ENCODE results near the gene OR2S2.

Gene OR2S2

DNA sequence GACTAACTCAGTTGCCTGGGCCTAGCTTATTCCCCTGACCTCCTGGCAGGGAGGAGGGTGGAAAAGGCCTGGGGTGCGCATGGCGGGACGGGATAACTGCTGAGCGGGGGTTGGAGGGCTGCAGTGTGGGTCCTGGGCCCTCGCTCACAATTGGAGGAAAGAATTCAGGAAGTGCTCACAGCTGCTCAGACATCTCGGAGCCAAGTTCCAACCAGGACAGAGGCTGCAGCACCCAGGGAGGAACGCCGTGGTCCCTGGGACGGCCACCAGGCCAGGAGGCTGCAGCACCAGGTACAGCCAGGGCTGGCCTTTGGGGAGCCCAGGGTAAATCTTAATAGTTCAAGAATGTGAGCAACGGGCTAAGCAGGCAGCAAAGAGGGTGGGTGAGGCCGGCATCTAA lies 48.7 kb downstream of the OR2S2 start, which contains the start of gene SPAAR:
TSS of gene SPAAR (plus strand) at position 217 of the 400 bp plus-strand sequence. CDS start 974 bp downstream, outside the sequence.
- no peak for DNase-seq (ENCODE audit: low read depth)

DNA sequence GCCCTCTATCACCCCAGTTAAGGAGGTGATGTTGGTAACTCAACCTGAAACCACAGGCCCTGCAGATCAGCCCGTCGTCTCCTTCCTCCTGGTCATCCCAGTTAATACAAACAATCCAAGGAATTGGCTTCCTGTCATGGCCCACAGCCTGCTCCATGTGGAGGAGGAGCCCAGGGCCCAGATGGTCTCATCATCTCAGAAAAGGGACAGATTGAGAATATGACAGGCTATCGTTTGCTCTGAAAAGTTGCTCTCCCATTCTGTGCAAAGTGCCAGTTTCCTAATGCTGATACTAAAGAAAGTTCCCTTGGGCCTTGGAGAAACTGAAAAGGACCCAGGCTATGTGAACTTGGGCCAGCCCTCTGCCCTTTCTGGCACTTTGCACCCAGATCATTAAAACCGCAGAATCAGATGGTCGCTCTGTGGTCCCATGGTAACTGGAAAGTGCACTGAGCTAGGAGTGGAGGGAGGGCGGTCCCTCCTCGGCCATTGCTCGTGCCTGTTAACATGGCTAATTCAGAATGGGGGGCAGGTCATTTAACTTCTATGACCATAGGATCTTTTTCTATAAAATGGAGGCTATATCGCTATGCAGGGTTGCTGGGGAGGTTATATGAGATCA lies 49.3 kb downstream of the OR2S2 start:
- no peak for DNase-seq (ENCODE audit: low read depth)

DNA sequence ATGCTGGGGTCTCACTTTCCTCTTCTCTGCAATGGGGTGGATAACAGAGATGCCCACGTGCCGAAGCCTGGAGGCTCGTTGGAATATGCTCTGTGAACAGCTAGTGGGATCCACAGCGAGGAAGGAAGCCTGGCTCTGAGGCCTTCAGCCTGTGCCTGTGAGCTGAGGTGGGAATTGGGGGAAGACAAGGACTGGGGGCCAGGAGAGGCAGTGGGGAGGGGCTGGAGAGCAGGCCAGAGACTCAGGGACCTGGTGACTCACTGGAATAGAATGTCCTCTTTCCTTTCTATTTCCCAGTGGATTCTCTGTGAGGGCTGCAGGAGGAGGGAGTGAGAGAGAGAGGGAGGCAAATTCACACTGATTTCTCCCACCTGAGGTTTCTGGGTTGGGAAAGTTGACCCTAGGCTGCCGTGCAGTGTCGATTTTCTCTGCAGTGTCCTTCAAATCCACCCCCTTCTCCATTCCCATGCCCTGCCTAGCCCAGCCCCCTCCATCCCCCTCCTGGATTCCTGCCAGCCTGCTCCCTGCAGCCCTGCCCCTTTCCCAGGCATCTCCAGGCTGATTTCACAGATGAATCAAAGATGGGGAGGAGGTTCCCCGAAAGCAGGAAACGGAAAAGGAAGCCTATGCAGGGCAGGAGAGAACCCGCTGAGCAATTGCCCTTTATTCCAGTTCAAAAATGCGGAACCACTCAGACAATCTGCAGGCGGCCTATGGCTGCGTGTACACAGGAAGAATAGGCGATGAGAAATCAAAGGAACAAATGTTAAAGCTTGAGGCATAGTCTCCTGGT lies 50.0 kb downstream of the OR2S2 start:
- no peak for DNase-seq (ENCODE audit: low read depth)
